GM12891 (cell line): ENCODE measurements around the gene MKI67.
"Not testable (repeated sequence)": the region's sequence is repeated elsewhere in the genome, so short reads cannot be mapped to it uniquely, and the experiment has no call there.

Experiments used
- DNase-seq: peaks from one replicate; pipeline ENCODE4 v3.0.0; 2011; ENCODE audit warnings: low spot score; ENCODE audit not compliant: insufficient read length
- FAIRE-seq: peaks from 2 replicates; lab custom pipeline; 2011; peaks lifted over from hg19 to GRCh38; lab: Jason Lieb, UNC
- PAX5 ChIP-seq: IDR thresholded peaks from 2 replicates; pipeline ENCODE4 v1.6.1; 2011; ENCODE audit warnings: low read length, moderate library complexity, mild to moderate bottlenecking; ENCODE audit not compliant: insufficient read depth, severe bottlenecking
- POLR2A ChIP-seq: IDR thresholded peaks from 2 replicates; pipeline ENCODE4 v1.6.1; 2011; ENCODE audit warnings: low read depth, low read length, control low read depth
- POLR2AphosphoS5 ChIP-seq: IDR thresholded peaks from 2 replicates; pipeline ENCODE4 v1.6.1; 2011; ENCODE audit warnings: low read depth, low read length, control low read depth
- POU2F2 ChIP-seq: IDR thresholded peaks from 2 replicates; pipeline ENCODE4 v1.6.1; 2011; ENCODE audit warnings: low read depth, mild to moderate bottlenecking, control low read depth, low read length, moderate library complexity
- SPI1 ChIP-seq: IDR thresholded peaks from 2 replicates; pipeline ENCODE4 v1.6.1; 2011; ENCODE audit warnings: low read depth, low read length, control low read depth
- TAF1 ChIP-seq: IDR thresholded peaks from 2 replicates; pipeline ENCODE4 v1.6.1; 2011; ENCODE audit warnings: low read depth, low read length, control low read depth

MKI67 gene

DNA sequence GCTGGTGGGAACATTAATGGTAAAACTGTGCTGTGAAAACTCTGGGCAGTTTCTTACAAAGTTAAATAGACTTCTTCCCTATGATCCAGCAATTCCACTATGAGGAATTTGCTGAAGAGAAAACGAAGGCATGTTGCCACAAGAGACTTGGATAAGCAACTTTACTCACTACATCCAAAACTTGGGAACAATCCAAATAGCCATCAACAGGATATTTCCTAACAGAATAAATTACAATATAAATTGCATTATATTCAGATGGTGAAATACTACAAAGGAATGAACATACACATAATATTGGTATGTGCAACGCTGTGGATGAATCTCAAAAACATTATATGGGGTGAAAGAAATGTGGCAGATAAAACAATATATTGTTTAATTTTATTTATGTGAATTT lies 21.4 kb upstream of the MKI67 start:
- TF ChIP-seq SPI1 (no peak), POLR2AphosphoS5 (no peak), PAX5 (no peak), TAF1 (no peak), POU2F2 (no peak)
- DNase-seq (no peak), FAIRE-seq (no peak)

DNA sequence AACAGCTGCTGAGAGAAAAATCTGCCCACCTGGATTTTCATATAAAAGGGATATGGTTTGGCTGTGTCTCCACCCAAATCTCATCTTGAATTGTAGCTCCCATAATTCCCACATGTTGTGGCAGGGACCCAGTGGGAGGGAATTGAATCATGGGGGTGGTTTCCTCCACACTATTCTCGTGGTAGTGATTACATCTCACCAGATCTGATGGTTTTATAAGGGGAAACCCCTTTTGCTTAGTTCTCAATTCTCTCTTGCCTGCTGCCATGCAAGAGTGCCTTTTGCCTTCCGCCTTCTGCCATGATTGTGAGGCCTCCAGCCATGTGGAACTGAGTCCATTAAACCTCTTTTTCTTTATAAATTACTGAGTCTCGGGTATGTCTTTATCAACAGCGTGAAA lies 20.8 kb upstream of the MKI67 start:
- DNase-seq, result no peak
- TF ChIP-seq SPI1 (peak; percentile 18; the same call in 1 of the 2 replicates), PAX5 (peak; percentile 67), TAF1 (no peak)
- no peak for FAIRE-seq

DNA sequence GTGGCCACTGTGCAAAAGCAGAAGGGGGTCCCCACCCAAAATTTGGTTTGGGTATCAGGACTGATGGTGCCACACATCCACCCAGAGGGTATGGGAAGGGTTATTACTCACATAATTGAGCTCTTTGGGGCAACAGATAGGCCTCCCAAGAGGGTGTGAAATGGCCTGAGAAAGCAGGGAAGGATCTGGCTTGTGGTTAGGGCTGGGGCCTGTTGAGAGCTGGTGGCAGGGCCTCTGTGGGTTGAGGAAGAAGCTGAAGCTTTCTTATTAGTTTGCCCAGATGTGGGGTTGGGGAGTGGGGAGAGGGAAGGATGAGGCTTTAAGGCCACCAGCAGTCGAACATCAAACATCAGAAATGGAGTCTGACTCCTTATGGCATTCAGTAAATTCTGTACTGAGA lies 18.3 kb upstream of the MKI67 start:
- FAIRE-seq (no peak), DNase-seq (no peak)
- TF ChIP-seq POLR2A, result no peak
- no peak for TF ChIP-seq SPI1
- no peak for TF ChIP-seq POLR2AphosphoS5
- TF ChIP-seq POU2F2, result no peak
- TF ChIP-seq TAF1, result no peak
- TF ChIP-seq PAX5, result no peak

DNA sequence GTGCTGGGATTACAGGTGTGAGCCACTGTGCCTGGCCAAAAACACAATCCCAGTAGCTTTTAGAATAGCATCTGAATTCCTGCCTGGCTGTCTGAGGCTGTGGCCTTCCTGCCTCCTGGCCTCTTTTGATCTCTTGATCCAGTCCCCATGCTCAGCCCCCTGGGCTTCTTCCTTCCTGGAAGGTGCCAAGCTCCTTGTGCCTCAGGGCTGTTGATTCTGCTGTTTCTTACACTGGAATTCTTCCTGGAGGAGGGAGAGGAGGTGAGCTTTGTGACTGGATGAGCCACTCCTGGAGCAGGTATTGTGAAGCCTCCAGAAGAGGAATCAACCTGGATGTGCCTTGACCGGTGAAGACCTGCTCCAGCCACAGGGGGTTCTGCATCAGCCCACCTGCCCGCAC lies 17.3 kb upstream of the MKI67 start:
- no peak for FAIRE-seq
- DNase-seq, result no peak

DNA sequence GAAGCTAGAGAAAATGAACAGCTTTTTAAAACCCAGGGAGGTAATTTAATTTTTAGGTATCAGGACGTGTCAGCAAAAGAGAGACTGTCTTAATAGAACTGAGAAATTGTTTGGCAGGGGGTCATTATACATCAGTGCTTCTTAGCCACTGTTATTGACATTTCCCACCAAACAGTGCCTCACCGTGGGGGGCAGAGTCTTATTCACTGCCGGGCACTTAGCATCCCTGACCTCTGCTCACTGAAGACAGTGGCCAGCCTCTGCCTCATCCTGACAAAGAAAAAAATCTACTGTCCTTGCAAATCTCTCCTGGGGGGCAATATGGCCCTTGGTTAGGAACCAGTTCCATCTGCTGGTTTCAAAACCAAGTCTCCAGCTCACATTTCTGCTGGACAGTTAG lies 14.2 kb upstream of the MKI67 start:
- FAIRE-seq (no peak), DNase-seq (no peak)
- no peak for TF ChIP-seq POLR2A
- no peak for TF ChIP-seq TAF1
- TF ChIP-seq PAX5, result no peak
- TF ChIP-seq POU2F2, result no peak
- no peak for TF ChIP-seq POLR2AphosphoS5
- TF ChIP-seq SPI1, result no peak

More for the DNA sequence above, 17.3 kb upstream of the MKI67 start:
- TF ChIP-seq TAF1 (no peak), POLR2A (no peak), SPI1 (no peak), PAX5 (no peak), POLR2AphosphoS5 (no peak), POU2F2 (no peak)

DNA sequence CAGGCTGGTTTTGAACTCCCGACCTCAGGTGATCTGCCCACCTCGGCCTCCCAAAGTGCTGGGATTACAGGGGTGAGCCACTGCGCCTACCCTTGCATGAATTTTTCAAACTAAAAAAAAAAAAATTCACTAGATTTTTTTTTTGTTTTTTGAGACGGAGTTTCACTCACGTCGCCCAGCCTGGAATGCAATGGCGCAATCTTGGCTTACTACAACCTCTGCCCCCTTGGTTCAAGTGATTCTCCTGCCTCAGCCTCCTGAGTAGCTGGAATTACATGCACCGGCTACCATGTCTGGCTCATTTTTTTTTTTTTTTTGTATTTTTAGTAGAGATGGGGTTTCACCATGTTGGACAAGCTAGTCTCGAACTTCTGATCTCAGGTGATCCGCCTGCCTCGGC lies 12.2 kb upstream of the MKI67 start:
- not testable (repeated sequence) for DNase-seq, FAIRE-seq

DNA sequence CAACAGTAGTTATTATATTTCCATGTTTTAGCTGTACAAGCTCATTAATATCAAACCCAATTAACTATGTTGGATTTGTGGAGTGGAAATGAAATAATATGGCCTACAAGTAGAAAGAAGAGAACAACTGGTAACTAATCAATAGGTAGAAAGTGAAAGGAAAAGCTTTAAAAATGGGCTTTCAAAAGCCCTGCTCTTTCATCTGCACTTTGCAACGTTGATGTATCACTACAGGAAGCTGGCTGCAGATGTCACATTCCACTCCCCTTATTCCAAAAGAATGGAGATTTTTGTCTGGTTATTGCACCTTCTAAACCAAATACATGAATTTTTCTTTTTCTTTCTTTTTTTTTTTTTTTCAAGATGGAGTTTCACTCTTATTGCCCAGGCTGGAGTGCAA lies 11.7 kb upstream of the MKI67 start:
- no peak for FAIRE-seq
- TF ChIP-seq POU2F2, result no peak
- no peak for DNase-seq

DNA sequence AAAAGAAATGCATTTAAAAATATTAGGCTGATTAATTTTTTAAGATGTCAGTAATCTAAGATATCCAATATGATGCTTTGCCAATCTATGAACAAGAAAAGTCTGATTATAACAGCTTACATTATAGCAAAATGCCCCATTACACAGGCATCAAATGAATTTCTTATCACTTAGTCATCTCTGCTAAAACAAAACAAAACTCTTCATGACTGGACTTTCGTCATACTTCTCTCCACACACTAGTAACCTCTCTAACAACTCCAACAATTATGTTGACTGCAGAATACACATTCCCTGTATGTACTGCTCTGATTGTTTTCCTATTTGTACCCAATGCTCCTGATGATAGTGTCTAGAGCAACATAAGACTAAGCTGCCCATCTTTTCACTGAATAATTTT lies 3.8 kb upstream of the MKI67 start:
- DNase-seq (no peak), FAIRE-seq (no peak)
- no peak for TF ChIP-seq POU2F2
- TF ChIP-seq TAF1, result no peak
- TF ChIP-seq PAX5, result no peak
- TF ChIP-seq POLR2AphosphoS5, result no peak
- TF ChIP-seq POLR2A, result no peak
- no peak for TF ChIP-seq SPI1

DNA sequence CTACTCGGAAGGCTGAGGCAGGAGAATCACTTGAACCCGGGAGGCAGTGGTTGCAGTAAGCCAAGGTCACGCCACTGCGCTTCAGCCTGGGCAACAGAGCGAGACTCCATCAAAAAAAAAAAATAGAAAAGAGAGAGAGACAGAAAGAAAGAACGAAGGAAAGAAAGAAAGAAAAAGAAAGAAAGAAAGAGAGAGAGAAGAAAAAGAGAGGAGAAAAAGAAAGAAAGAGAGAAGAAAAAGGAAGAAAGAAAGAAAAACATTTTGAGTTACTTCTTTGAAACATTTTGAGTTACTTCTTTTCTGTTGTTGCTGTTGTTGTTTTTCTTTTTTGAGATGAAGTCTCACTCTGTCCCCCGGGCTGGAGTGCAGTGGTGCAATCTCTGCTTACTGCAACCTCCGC lies 2.4 kb upstream of the MKI67 start:
- TF ChIP-seq PAX5, result no peak
- no peak for TF ChIP-seq POU2F2
- TF ChIP-seq POLR2AphosphoS5, result no peak
- TF ChIP-seq TAF1, result no peak
- no peak for TF ChIP-seq POLR2A
- TF ChIP-seq SPI1, result no peak
- no peak for DNase-seq
- FAIRE-seq, result no peak

DNA sequence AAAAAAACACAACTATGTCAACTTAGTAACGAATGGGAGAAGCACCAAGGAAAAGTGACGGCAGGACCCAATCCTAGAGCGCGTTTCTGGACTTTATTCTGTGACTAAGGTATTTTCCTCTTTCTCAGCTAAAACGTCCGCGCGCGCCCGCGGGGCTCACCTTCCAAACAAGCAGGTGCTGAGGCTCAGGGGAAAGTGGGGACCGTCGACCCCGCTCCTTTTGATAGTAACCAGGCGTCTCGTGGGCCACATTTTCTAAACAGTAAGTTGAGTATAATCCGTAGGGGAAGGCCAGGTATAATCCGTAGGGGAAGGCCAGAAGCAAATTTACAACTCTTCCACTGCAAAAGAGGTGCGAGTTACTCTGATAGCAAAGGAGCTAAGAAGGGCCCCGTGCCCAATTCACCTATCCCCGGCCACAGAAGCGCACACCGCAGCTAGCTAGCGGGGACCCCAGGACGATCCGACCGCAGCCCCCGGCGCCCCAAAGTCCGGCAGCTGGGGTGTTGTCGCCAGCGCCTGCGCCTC lies 743 bp downstream of the MKI67 start:
- TF ChIP-seq POLR2AphosphoS5, result no peak
- TF ChIP-seq POU2F2, result no peak
- no peak for TF ChIP-seq TAF1
- no peak for TF ChIP-seq POLR2A
- no peak for TF ChIP-seq SPI1
- no peak for TF ChIP-seq PAX5

DNA sequence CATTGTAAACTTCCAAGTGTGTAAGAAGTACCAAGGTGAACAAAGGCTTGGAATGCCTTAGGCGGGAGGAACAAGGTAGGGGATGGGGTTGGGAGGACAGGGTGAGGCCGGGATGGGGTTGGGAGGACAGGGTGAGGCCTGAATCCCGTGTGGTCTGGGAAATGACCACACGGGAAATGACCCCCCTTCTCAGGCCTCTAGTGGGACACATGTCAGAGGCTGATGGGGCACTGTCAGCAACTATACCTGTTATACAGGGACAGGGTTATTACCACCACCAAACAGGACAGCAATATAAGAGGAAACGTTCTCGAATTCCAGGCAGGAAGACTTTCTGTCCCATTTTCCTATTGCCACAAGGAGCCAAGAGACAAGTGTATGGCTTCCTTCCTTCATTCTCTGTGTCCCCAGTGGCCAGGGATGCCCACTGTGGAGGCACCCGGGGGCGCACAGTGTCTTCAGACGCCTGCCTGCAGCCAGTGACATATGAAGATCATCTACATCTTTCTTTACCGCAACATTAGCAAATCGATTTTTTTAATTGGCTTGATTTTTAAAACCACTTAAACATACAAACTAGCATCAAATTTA lies 1.3 kb downstream of the MKI67 start:
- FAIRE-seq (no peak), DNase-seq (no peak)
- no peak for TF ChIP-seq TAF1

More for the DNA sequence above, 743 bp downstream of the MKI67 start:
- DNase-seq, result no peak
- no peak for FAIRE-seq

DNA sequence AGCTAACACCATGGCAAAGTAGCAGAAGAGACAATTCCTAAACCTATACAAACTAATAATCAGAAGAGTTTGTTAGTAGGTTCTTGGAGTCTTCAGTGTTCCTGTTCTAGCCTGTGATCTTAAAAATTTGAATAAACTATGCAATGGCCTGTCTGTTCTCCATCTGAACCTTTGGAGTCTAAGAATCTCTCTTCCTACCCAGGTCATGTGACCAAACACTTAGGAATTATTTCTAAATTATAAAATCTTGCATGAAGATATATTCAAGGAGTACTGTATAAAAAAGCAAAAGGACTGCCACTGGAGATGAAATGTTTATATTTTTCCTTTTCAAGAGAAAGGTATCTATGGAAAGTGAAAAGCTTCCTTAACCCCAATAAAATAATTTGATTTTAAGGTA lies 2.4 kb downstream of the MKI67 start:
- DNase-seq, result no peak
- FAIRE-seq, result no peak
- TF ChIP-seq POU2F2, result no peak
- TF ChIP-seq SPI1, result no peak
- no peak for TF ChIP-seq POLR2A
- no peak for TF ChIP-seq POLR2AphosphoS5
